Smooth muscle cell (in vitro differentiated cells): Measurements from ENCODE around the gene VASP. TPM values are rescaled to one million over a fixed set of nuclear protein-coding genes. Genes with fewer than 3 reads are reported as not detected.
A peak's percentile ranks its signal among the peaks of the same experiment; 100 is the strongest.

ENCODE experiments used
- DNase-seq: peaks from one replicate; lab custom pipeline; 2025; ENCODE audit not compliant: unreplicated experiment; lab: John Stamatoyannopoulos, UW
- H2AFZ ChIP-seq: fragments of 200-600 bp; sonication (generic); 2 replicates; pipeline ENCODE4 v1.6.0; 2016; ENCODE audit warnings: antibody characterized with exemption, low read depth, mild to moderate bottlenecking
- H3F3A ChIP-seq: fragments of 200-600 bp; sonication (generic); 2 replicates; pipeline ENCODE4 v1.6.0; 2017; ENCODE audit warnings: antibody characterized with exemption, low read depth
- H3K27ac ChIP-seq: fragments of 200-600 bp; sonication (generic); 2 replicates; pipeline ENCODE4 v1.5.1; 2016; ENCODE audit warnings: low read depth, mild to moderate bottlenecking
- H3K27me3 ChIP-seq: fragments of 200-600 bp; sonication (generic); 2 replicates; pipeline ENCODE4 v1.6.1; 2016; ENCODE audit warnings: low read depth, mild to moderate bottlenecking
- H3K36me3 ChIP-seq: fragments of 200-600 bp; sonication (generic); 2 replicates; pipeline ENCODE4 v1.5.1; 2016; ENCODE audit warnings: low read depth
- H3K4me1 ChIP-seq: fragments of 200-600 bp; sonication (generic); 2 replicates; pipeline ENCODE4 v1.5.1; 2016; ENCODE audit warnings: low read depth
- H3K4me2 ChIP-seq: fragments of 200-600 bp; sonication (generic); 2 replicates; pipeline ENCODE4 v1.6.0; 2016; ENCODE audit warnings: mild to moderate bottlenecking
- H3K4me3 ChIP-seq: fragments of 200-600 bp; sonication (generic); 2 replicates; pipeline ENCODE4 v1.5.1; 2016; ENCODE audit warnings: mild to moderate bottlenecking
- H3K79me2 ChIP-seq: fragments of 200-600 bp; sonication (generic); 2 replicates; pipeline ENCODE4 v1.6.0; 2016; ENCODE audit warnings: low read depth, mild to moderate bottlenecking
- H3K9ac ChIP-seq: fragments of 200-600 bp; sonication (generic); 2 replicates; pipeline ENCODE4 v1.6.0; 2016; ENCODE audit warnings: low read depth
- H3K9me3 ChIP-seq: fragments of 200-600 bp; sonication (generic); replicated peaks from 2 replicates; pipeline ENCODE4 v1.5.1; 2016; ENCODE audit warnings: low read depth
- H4K20me1 ChIP-seq: fragments of 200-600 bp; sonication (generic); 2 replicates; pipeline ENCODE4 v1.6.0; 2016; ENCODE audit warnings: low read depth
- WGBS: methylation state at CpG from one replicate; pipeline ENCODE4 v1.1.7; 2016; ENCODE audit warnings: low lambda C conversion rate; 5-methylcytosine and 5-hydroxymethylcytosine counted together
- polyA plus RNA-seq: library from polyadenylated mRNA; unstranded; fragments of >200 nt; fragmentation: Nextera tagmentation; extraction: Ambion mirVana; gene quantifications from 2 replicates; pipeline ENCODE4 v1.2.1, GENCODE V29; 2016
- total RNA-seq: library from RNA; depleted of rRNA; stranded (reverse); fragments of >200 nt; gene quantifications from 2 replicates; pipeline ENCODE4 v1.2.3, GENCODE V29; 2014
- TF ChIP-seq, protein P1 (sequence below): fragments of 200-600 bp; sonication (generic); IDR thresholded peaks from 2 replicates; pipeline ENCODE4 v1.5.1; 2017; ENCODE audit warnings: borderline replicate concordance, mild to moderate bottlenecking, antibody characterized with exemption; ENCODE audit not compliant: insufficient read depth, poor library complexity, severe bottlenecking

VASP gene
- total and polyA plus RNA-seq, 2 experiments from 2014 or later, result 73.6 to 75.8 TPM

DNA sequence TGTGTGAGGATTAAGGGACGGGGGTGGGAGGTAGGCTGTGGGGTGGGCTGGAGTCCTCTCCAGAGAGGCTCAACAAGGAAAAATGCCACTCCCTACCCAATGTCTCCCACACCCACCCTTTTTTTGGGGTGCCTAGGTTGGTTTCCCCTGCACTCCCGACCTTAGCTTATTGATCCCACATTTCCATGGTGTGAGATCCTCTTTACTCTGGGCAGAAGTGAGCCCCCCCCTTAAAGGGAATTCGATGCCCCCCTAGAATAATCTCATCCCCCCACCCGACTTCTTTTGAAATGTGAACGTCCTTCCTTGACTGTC is 34.0 kb upstream of the VASP start:
- H3K27me3 ChIP-seq, result no peaks in the 10 kb centered on the region
- 77% methylated on average over 3 of the region's 5 CpGs for WGBS
- TF ChIP-seq, protein P1, sequence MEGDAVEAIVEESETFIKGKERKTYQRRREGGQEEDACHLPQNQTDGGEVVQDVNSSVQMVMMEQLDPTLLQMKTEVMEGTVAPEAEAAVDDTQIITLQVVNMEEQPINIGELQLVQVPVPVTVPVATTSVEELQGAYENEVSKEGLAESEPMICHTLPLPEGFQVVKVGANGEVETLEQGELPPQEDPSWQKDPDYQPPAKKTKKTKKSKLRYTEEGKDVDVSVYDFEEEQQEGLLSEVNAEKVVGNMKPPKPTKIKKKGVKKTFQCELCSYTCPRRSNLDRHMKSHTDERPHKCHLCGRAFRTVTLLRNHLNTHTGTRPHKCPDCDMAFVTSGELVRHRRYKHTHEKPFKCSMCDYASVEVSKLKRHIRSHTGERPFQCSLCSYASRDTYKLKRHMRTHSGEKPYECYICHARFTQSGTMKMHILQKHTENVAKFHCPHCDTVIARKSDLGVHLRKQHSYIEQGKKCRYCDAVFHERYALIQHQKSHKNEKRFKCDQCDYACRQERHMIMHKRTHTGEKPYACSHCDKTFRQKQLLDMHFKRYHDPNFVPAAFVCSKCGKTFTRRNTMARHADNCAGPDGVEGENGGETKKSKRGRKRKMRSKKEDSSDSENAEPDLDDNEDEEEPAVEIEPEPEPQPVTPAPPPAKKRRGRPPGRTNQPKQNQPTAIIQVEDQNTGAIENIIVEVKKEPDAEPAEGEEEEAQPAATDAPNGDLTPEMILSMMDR, result no peak
- no peak overlapping the region for H3K27ac ChIP-seq
- no peaks in the 10 kb centered on the region for H3K4me1 ChIP-seq
- no peak overlapping the region for H2AFZ ChIP-seq
- peaks cover 4% of the 10 kb centered on the region for H3F3A ChIP-seq
- DNase-seq, result no peak
- peaks cover 4% of the 10 kb centered on the region for H3K79me2 ChIP-seq
- H3K9me3 ChIP-seq, result no peaks in the 10 kb centered on the region
- H3K9ac ChIP-seq, result no peak overlapping the region
- H4K20me1 ChIP-seq, result peaks cover 49% of the 10 kb centered on the region
- H3K36me3 ChIP-seq, result peaks cover 8% of the 10 kb centered on the region
- no peak overlapping the region for H3K4me3 ChIP-seq
- H3K4me2 ChIP-seq, result no peak overlapping the region

DNA sequence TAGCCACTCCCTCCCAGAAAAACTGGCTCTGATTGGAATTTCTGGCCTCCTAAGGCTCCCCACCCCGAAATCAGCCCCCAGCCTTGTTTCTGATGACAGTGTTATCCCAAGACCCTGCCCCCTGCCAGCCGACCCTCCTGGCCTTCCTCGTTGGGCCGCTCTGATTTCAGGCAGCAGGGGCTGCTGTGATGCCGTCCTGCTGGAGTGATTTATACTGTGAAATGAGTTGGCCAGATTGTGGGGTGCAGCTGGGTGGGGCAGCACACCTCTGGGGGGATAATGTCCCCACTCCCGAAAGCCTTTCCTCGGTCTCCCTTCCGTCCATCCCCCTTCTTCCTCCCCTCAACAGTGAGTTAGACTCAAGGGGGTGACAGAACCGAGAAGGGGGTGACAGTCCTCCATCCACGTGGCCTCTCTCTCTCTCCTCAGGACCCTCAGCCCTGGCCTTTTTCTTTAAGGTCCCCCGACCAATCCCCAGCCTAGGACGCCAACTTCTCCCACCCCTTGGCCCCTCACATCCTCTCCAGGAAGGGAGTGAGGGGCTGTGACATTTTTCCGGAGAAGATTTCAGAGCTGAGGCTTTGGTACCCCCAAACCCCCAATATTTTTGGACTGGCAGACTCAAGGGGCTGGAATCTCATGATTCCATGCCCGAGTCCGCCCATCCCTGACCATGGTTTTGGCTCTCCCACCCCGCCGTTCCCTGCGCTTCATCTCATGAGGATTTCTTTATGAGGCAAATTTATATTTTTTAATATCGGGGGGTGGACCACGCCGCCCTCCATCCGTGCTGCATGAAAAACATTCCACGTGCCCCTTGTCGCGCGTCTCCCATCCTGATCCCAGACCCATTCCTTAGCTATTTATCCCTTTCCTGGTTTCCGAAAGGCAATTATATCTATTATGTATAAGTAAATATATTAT is 33.3 kb upstream of the VASP start:
- Histone ChIP-seq H3K4me1 (no peaks in the 10 kb centered on the region), H3K27ac (no peak overlapping the region), H3K79me2 (no peaks in the 10 kb centered on the region), H3K9ac (no peak overlapping the region), H3K4me2 (no peak overlapping the region), H3K4me3 (no peak overlapping the region), H3F3A (peaks cover 4% of the 10 kb centered on the region), H2AFZ (no peak overlapping the region), H3K27me3 (no peaks in the 10 kb centered on the region), H3K9me3 (no peaks in the 10 kb centered on the region), H3K36me3 (peaks cover 8% of the 10 kb centered on the region), H4K20me1 (peaks cover 42% of the 10 kb centered on the region)
- DNase-seq, result peak; percentile 65
- TF ChIP-seq, protein P1, result no peak
- WGBS, result 90% methylated on average over 27 of the region's 27 CpGs

DNA sequence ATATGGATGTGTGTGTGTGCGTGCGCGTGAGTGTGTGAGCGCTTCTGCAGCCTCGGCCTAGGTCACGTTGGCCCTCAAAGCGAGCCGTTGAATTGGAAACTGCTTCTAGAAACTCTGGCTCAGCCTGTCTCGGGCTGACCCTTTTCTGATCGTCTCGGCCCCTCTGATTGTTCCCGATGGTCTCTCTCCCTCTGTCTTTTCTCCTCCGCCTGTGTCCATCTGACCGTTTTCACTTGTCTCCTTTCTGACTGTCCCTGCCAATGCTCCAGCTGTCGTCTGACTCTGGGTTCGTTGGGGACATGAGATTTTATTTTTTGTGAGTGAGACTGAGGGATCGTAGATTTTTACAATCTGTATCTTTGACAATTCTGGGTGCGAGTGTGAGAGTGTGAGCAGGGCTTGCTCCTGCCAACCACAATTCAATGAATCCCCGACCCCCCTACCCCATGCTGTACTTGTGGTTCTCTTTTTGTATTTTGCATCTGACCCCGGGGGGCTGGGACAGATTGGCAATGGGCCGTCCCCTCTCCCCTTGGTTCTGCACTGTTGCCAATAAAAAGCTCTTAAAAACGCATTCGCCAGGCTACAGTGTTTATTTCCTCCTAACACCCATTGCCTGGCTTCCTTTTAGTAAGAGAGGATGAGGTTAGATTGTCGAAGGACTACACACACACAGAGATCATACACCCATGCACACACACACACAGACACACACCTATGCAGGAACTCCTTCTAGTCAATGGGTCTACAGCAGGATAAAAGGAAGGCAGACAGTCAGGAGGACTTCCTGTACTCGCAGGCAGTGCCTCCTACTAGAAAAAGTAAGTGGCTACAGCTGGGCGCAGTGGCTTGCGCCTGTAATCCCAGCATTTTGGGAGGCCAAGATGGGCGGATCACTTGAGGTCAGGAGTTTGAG is 32.4 kb upstream of the VASP start:
- no peak overlapping the region for H2AFZ ChIP-seq
- TF ChIP-seq, protein P1, result no peak
- no peak overlapping the region for H3K4me3 ChIP-seq
- H3F3A ChIP-seq, result peaks cover 4% of the 10 kb centered on the region
- no peaks in the 10 kb centered on the region for H3K79me2 ChIP-seq
- H4K20me1 ChIP-seq, result peaks cover 33% of the 10 kb centered on the region
- no peak overlapping the region for H3K9ac ChIP-seq
- peaks cover 8% of the 10 kb centered on the region for H3K36me3 ChIP-seq
- H3K4me2 ChIP-seq, result no peak overlapping the region
- no peaks in the 10 kb centered on the region for H3K4me1 ChIP-seq
- no peaks in the 10 kb centered on the region for H3K27me3 ChIP-seq
- 84% methylated on average over 28 of the region's 28 CpGs for WGBS
- no peak overlapping the region for H3K27ac ChIP-seq
- peak; percentile 65 for DNase-seq
- no peaks in the 10 kb centered on the region for H3K9me3 ChIP-seq
